ENCODE measurements around the gene CCDC141.

GRCh38 chr2:178819992-178820391 lies 229.9 kb downstream of the CCDC141 start:
- TF ChIP-seq YY1 (IDR thresholded peaks at IDR 0.05; ENCODE audit: insufficient read depth, insufficient read length): no peak
- no peak for TF ChIP-seq ZNF274 (IDR thresholded peaks at IDR 0.05; ENCODE audit: low read depth, low read length)
- no peak for TF ChIP-seq SUZ12 (IDR thresholded peaks at IDR 0.05; ENCODE audit: extremely low read depth, insufficient read depth, insufficient read length)

Data from NT2/D1 (cell line).